AG10803 (cell line): ENCODE results near the gene SPATS2L.

Experiments used
- DNase-seq: peaks from one replicate; pipeline ENCODE4 v3.0.0; 2010; ENCODE audit warnings: low read depth
- H3K4me3 ChIP-seq: 2 replicates; pipeline ENCODE4 v1.5.1; 2011; ENCODE audit warnings: mild to moderate bottlenecking, low read length, control low read depth
- CTCF ChIP-seq: conservative IDR thresholded peaks from 2 replicates; pipeline ENCODE4 v1.5.1; 2011; ENCODE audit warnings: mild to moderate bottlenecking, low read length, control low read depth, inconsistent platforms

Gene SPATS2L

GRCh38 chr2:200523604-200524003 is 217.1 kb downstream of the SPATS2L start:
- DNase-seq: no peak
- H3K4me3 ChIP-seq: no peak overlapping the region
- no peak for TF ChIP-seq CTCF

GRCh38 chr2:200525066-200525465 is 218.6 kb downstream of the SPATS2L start:
- no peak for TF ChIP-seq CTCF
- DNase-seq: peak; percentile 10
- H3K4me3 ChIP-seq: no peak overlapping the region

- H3K4me3 ChIP-seq: peak overlapping the region; percentile 92
- no peak for TF ChIP-seq CTCF
These were observed 219.0 kb downstream of the SPATS2L start for GRCh38 chr2:200525551-200525881.

GRCh38 chr2:200525882-200526651 is 219.6 kb downstream of the SPATS2L start, which contains the start of gene SGO2:
TSS of gene SGO2 (plus strand) at chr2:200526207. CDS start at chr2:200532976, 6,769 bp downstream.
- peak within 1 kb of the TSS; percentile 92 for H3K4me3 ChIP-seq
- peak; percentile 13; the same call in 1 of the 2 replicates for TF ChIP-seq CTCF
- DNase-seq: peak; percentile 90

More at GRCh38 chr2:200525551-200525881, 219.0 kb downstream of the SPATS2L start:
- no peak for DNase-seq

- no peak for DNase-seq
- H3K4me3 ChIP-seq: no peak overlapping the region
- TF ChIP-seq CTCF: no peak
These were observed 221.7 kb downstream of the SPATS2L start for GRCh38 chr2:200528228-200528627.
